Measurements from ENCODE around the gene USP2.

USP2 gene

GRCh38 chr11:119350302-119350701 is 31.2 kb downstream of the USP2 start:
- intact Hi-C loops (cut with DNase I) = no loop called here
- peak in 1 of 10 donors; percentile 30 for DNase-seq

- peak in 1 of 10 donors; percentile 43 for DNase-seq
Measured at GRCh38 chr11:119347940-119348605, 33.4 kb downstream of the USP2 start.

GRCh38 chr11:119347242-119347641 is 34.2 kb downstream of the USP2 start:
- DNase-seq = peak in 1 of 10 donors; percentile 2
- intact Hi-C loops (cut with DNase I) = no loop called here

More at GRCh38 chr11:119347940-119348605, 33.4 kb downstream of the USP2 start:
- intact Hi-C loops (cut with DNase I) = no loop called here

GRCh38 chr11:119346605-119347004 is 34.9 kb downstream of the USP2 start, which contains the start of gene MFRP:
MFRP (minus strand) TSS chr11:119346705; CDS start chr11:119346513, 192 bp downstream.
- intact Hi-C loops (cut with DNase I) = no loop called here
- peak in 1 of 10 donors; percentile 2 for DNase-seq

GRCh38 chr11:119345685-119346084 is 35.8 kb downstream of the USP2 start:
- intact Hi-C loops (cut with DNase I) = no loop called here
- peak in 2 of 10 donors; percentile 62 to 73 for DNase-seq

GRCh38 chr11:119344291-119345010 is 37.0 kb downstream of the USP2 start:
- intact Hi-C loops (cut with DNase I) = loop anchor here (5.0 kb wide), 1 partner anchor 38 kb away; the partner anchor contains the start of gene USP2
- peak in 1 of 10 donors; percentile 69 for DNase-seq

GRCh38 chr11:119343726-119344125 is 37.8 kb downstream of the USP2 start:
- DNase-seq = peak in 1 of 10 donors; percentile 57
- intact Hi-C loops (cut with DNase I) = loop anchor here (5.0 kb wide), 1 partner anchor 39 kb away; the partner anchor contains the start of gene USP2

GRCh38 chr11:119342362-119343130 is 38.9 kb downstream of the USP2 start:
- intact Hi-C loops (cut with DNase I) = loop anchor here (5.0 kb wide), 1 partner anchor 40 kb away; the partner anchor contains the start of gene USP2

GRCh38 chr11:119342023-119342300 is 39.5 kb downstream of the USP2 start:
- intact Hi-C loops (cut with DNase I) = loop anchor here (5.0 kb wide), 1 partner anchor 40 kb away; the partner anchor contains the start of gene USP2
- DNase-seq = peak in 1 of 10 donors; percentile 69

More at GRCh38 chr11:119342362-119343130, 38.9 kb downstream of the USP2 start:
- peak in 1 of 10 donors; percentile 79 for DNase-seq

- peak in 1 of 10 donors; percentile 82 for DNase-seq
- intact Hi-C loops (cut with DNase I) = loop anchor here (5.0 kb wide), 1 partner anchor 41 kb away; the partner anchor contains the start of gene USP2
Measured at GRCh38 chr11:119341222-119342022, 40.1 kb downstream of the USP2 start.

- intact Hi-C loops (cut with DNase I) = loop anchor here (5.0 kb wide), 1 partner anchor 42 kb away; the partner anchor contains the start of gene USP2
- peak in 4 of 10 donors; percentile 61 to 90 (median 80) for DNase-seq
Measured at GRCh38 chr11:119340335-119341221, 40.9 kb downstream of the USP2 start, which contains the start of gene C1QTNF5. C1QTNF5 (minus strand) TSS chr11:119340883; CDS start chr11:119340397, 486 bp downstream.

- intact Hi-C loops (cut with DNase I) = loop anchor here (5.0 kb wide), 2 partner anchors 33 to 43 kb away; partner anchors contain the start of gene USP2
- peak in 7 of 10 donors; percentile 71 to 96 (median 78) for DNase-seq
Measured at GRCh38 chr11:119339589-119340334, 41.7 kb downstream of the USP2 start.

- DNase-seq = peak in 1 of 10 donors; percentile 84
- intact Hi-C loops (cut with DNase I) = loop anchor here (5.0 kb wide), 1 partner anchor 33 kb away; no protein-coding TSS in a partner anchor
Measured at GRCh38 chr11:119338965-119339588, 42.4 kb downstream of the USP2 start.

- peak in 7 of 10 donors; percentile 78 to 97 (median 83) for DNase-seq
- intact Hi-C loops (cut with DNase I) = loop anchor here (5.0 kb wide), 1 partner anchor 34 kb away; no protein-coding TSS in a partner anchor
Measured at GRCh38 chr11:119338318-119338890, 43.1 kb downstream of the USP2 start.

GRCh38 chr11:119337581-119338317 is 43.7 kb downstream of the USP2 start:
- intact Hi-C loops (cut with DNase I) = loop anchor here (5.0 kb wide), 1 partner anchor 35 kb away; no protein-coding TSS in a partner anchor
- peak in 1 of 10 donors; percentile 80 for DNase-seq

Measured in posterior cingulate gyrus (tissue), 11 donors.